ENCODE results near the gene DMRTC2.

The DMRTC2 gene

GRCh38 chr19:41886761-41887710 lies 42.2 kb downstream of the DMRTC2 start (continued):
- TF ChIP-seq ZBTB44 (tag by site-specific recombination; IDR thresholded peaks at IDR 0.05) (no peak), GFI1B (tag by site-specific recombination; IDR thresholded peaks at IDR 0.05) (no peak), ZNF639 (tag by site-specific recombination; IDR thresholded peaks at IDR 0.05) (no peak), HOXD13 (CRISPR knock-in tag; IDR thresholded peaks at IDR 0.05; ENCODE audit: borderline replicate concordance) (no peak), ZFHX2 (tag by site-specific recombination; conservative IDR thresholded peaks at IDR 0.05) (0 out of 2 replicates have a peak, but pooled peaks have one; percentile 47), ZNF138 (tag by site-specific recombination; IDR thresholded peaks at IDR 0.05; ENCODE audit: borderline replicate concordance) (no peak), ZFP69B (tag by site-specific recombination; IDR thresholded peaks at IDR 0.05) (no peak), ZNF48 (tag by site-specific recombination; IDR thresholded peaks at IDR 0.05) (no peak), KLF1 (tag by site-specific recombination; IDR thresholded peaks at IDR 0.05) (peak; percentile 77), ZNF600 (tag by site-specific recombination; IDR thresholded peaks at IDR 0.05) (no peak)

- ChIA-PET POLR2A (interaction anchor here (0.5 to 1.3 kb wide), 2 partner anchors 11 to 152 kb away, joined by 3 to 4 read pairs; no protein-coding TSS in a partner anchor), CTCF (interaction anchor here (0.7 to 1.3 kb wide), 6 partner anchors 15 to 63 kb away, joined by 3 to 5 read pairs (median 4); no protein-coding TSS in a partner anchor)
- H3K9me3 ChIP-seq (ENCODE audit: control insufficient read depth, insufficient read depth, low read depth, low read length), result no peaks in the 10 kb centered on the region
- no peak overlapping the region for H3K4me3 ChIP-seq (ENCODE audit: low read depth, low read length)
- H3K4me1 ChIP-seq (ENCODE audit: control insufficient read depth, insufficient read depth, low read length), result peaks cover 11% of the 10 kb centered on the region; the same call in 1 of the 2 replicates
- H3K27ac ChIP-seq (ENCODE audit: extremely low read depth, low read depth, low read length), result no peak overlapping the region
- peaks cover 20 to 23% of the 10 kb centered on the region in 2 experiments for H3K36me3 ChIP-seq (ENCODE audit: control insufficient read depth in 2 of 2, insufficient read depth in 1 of 2, low read length in 2 of 2)
- TF ChIP-seq ZNF292 (tag by site-specific recombination; IDR thresholded peaks at IDR 0.05; ENCODE audit: borderline replicate concordance, low read depth), result no peak
- TF ChIP-seq ZBTB21 (tag by site-specific recombination; IDR thresholded peaks at IDR 0.05), result no peak
- peak; percentile 38; the same call in 1 of the 2 replicates for TF ChIP-seq KLF17 (tag by site-specific recombination; IDR thresholded peaks at IDR 0.05)
- TF ChIP-seq KLF1 (tag by site-specific recombination; IDR thresholded peaks at IDR 0.05), result peak; percentile 84
- TF ChIP-seq HIC1 (tag by site-specific recombination; IDR thresholded peaks at IDR 0.05), result no peak
- no peak for TF ChIP-seq ZNF701 (tag by site-specific recombination; IDR thresholded peaks at IDR 0.05)
- peak; percentile 89 for TF ChIP-seq EGR2 (tag by site-specific recombination; IDR thresholded peaks at IDR 0.05; ENCODE audit: low read depth)
- TF ChIP-seq REPIN1 (tag by site-specific recombination; IDR thresholded peaks at IDR 0.05; ENCODE audit: low read depth), result no peak
- TF ChIP-seq ZSCAN18 (tag by site-specific recombination; IDR thresholded peaks at IDR 0.05), result no peak
- no peak for TF ChIP-seq ZBTB11 (tag by site-specific recombination; conservative IDR thresholded peaks at IDR 0.05; ENCODE audit: low read depth)
- peak; percentile 80 for TF ChIP-seq ZFHX2 (tag by site-specific recombination; conservative IDR thresholded peaks at IDR 0.05)
- TF ChIP-seq ZNF777 (tag by site-specific recombination; IDR thresholded peaks at IDR 0.05; ENCODE audit: borderline replicate concordance), result no peak
Observed at GRCh38 chr19:41887711-41888382, 43.0 kb downstream of the DMRTC2 start.
